ENCODE measurements around the gene LSS.
"Not testable (repeated sequence)": the region's sequence is repeated elsewhere in the genome, so short reads cannot be mapped to it uniquely, and the experiment has no call there.

- not testable (repeated sequence) for TF ChIP-seq CTCF (conservative IDR thresholded peaks at IDR 0.05 in 1 of 2, IDR thresholded peaks at IDR 0.05 in 1 of 2; ENCODE audit: extremely low read depth in 1 of 2, insufficient read depth in 1 of 2, low read depth in 1 of 2, low read length in 2 of 2); EZH2 (IDR thresholded peaks at IDR 0.05; ENCODE audit: borderline replicate concordance, low read length)
These were observed 52.0 kb downstream of the LSS start for GRCh38 chr21:46176443-46177129.
